ENCODE measurements around the gene LAMA5.

LAMA5 gene

DNA sequence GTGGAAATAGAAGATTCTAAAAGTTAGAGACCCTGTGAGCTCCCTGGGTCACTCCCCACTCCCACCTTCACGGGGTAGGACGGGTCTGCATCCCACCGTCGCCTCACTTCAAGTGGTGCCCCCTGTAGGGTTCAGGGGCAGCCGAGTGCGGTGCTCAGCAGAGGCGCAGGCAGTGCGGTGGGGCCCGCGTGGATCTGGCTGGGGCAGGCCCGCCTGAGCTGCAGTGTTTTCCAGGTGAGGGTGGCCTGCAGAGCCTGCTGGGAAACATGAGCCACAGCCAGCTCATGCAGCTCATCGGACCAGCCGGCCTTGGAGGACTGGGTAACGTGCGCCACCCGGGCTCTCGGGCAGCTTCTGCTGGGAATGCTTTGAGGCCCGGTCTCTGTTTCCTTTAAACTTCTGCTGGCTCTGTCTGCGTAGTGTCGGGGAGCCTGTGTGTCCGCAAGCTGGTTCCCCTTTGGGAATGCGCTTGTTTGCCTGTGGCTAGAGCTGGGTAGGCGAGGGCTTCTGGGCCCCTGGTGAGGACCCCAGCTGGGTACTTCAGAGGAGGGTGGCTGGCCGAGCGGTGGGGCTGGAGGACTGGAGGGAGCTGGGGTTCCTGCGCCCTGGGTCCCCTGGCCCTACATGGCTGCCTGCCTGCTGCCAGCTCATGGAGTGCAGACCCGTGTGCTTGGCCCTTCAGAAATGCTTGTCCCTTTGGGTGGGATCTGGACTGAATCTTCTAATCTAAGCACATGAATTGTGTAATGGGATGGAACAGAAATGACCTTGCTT, 60.5 kb downstream of the LAMA5 start:
- no peak for DNase-seq (ENCODE audit: low read depth in 1 of 2, low spot score in 1 of 2)

DNA sequence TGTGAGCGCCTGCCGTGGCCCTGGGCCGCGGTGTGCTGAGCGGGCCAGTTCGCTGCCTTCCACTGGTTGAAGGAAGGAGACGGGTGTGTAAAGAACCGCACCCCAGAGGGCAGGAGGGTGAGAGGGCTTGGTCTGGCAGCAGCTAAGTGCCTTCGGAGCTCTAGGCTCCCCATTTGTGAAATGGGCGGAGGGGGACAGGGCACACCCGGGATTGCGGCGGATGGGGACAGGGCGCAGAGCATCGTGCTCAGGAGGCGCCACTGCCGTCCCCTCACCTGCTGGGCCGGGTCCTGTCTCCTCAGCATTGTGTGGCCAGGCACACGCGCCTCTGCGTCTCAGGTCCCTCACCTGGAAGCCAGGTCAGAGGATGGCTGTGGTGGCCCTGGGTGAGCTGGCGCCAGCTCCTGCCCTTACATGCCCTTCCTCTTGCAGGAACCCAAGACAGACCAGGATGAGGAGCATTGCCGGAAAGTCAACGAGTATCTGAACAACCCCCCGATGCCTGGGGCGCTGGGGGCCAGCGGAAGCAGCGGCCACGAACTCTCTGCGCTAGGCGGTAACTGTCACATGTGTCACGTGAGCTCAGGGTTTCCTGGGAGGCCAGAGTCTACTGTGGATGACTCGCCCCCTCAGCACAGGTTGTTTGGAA, 61.2 kb downstream of the LAMA5 start:
- no peak for DNase-seq (ENCODE audit: low read depth in 1 of 2, low spot score in 1 of 2)

DNA sequence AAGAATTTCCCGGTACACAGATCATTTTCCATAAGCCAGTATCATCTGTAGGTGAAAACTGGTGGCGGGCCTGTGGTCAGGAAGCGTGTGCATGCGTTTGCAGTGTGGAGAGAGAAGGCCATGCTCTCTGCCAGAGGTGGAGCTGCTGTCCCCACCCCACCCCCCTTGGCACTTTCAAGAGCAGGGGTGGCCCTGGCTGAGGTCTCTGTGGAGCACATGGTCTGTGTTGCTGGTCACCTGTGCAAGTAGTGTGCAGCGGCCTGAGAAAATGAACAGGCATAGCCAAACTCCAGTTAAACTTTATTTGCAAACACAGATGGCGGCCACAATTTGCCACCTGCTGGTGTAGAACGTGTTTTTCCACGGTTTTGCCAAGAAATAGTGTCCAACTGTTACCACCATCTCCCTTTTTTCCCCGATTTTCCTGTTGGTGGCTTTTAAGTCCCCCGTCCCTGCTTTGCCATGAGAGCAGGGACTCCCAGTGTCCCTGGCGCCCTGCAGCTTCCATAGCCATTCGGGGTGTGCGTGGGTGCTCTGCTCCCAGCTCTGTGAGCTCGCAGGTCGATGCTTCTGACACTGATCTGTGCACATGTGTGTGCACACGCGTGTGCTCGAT, 61.9 kb downstream of the LAMA5 start:
- DNase-seq (ENCODE audit: low read depth in 1 of 2, low spot score in 1 of 2), result no peak

DNA sequence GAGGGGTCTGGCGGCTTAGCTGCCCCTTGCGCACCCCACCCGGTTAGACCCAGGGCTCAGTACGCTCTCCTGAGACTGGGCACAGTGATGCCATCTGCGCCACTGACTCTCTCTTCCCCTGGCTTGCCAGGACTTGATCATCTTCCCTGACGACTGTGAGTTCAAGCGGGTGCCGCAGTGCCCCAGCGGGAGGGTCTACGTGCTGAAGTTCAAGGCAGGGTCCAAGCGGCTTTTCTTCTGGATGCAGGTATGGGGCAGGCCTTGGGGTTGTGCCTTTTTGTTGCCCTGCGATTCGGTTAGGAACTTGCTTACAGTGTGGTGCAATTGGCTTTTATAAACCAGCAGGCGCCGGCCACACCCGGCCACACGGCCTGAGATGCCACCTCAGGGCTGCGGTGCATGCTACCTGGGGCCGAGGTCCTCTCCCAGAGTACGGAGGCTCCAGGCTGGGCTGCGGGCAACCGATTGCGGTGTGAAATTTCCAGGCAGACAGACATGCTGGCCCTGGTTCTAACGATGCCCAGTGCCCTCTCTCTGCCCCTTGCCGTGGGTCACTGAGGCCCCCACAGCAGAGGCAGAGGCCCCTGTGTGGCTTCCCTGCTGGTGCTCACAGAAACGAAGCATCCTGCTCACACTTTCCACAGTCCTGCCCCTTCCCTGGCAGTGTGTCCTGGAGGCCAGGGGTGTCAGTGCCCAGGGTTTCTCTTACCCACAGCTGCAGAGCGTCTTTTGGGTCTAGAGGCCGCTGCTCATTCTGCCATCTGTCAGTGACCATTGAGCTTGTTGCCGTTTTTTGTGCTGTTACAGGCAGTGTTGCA, 62.6 kb downstream of the LAMA5 start:
- DNase-seq (ENCODE audit: low read depth in 1 of 2, low spot score in 1 of 2), result no peak

DNA sequence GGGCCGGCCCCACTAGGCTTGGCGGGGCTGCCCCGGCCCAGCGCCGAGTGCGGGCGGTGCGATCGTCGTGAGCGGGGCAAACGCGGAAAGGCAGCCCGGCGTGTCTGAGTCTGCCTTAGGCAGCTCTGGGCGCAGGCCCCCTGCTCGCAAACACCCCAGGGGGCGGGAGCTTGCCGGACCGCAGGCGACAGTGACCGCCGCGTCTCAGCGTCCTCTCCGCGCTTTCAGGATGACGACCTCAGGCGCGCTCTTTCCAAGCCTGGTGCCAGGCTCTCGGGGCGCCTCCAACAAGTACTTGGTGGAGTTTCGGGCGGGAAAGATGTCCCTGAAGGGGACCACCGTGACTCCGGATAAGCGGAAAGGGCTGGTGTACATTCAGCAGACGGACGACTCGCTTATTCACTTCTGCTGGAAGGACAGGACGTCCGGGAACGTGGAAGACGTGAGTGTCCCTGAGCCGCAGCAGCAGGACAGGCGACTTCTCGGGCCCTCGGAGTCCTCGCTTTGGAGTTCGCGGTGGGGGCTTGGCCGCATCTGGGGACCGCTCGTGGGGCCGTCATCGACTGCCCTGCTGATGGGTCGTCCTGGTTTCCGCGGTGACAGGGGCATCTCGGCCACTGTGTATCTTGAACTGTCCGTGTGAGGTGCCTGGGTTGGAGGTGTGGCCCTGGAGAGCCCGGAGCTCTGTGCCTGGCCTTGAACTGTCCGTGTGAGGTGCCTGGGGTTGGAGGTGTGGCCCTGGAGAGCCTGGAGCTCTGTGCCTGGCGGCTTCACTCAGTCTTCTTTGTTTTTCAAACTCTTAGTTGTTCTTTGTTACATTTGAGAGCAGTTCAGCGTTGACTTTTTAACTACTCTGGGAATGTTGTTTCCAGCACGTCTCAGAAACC, 63.5 kb downstream of the LAMA5 start:
- DNase-seq (ENCODE audit: low read depth in 1 of 2, low spot score in 1 of 2), result no peak

DNA sequence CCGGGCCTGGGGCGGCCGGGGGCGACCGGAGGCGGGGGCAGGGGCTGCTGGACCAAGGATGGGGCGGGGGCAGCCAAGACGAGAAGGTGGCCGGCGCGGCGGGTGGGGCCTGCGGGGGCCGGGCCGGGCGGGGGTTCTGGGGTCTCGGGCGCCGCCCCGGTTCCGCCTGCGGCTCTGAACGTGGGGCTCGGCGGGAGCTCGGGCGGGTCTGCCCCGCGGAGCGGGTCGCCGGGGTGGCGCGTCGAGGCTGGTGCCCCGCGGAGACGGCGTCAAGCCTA, 64.1 kb downstream of the LAMA5 start:
- no peak for DNase-seq (ENCODE audit: low read depth in 1 of 2, low spot score in 1 of 2)

DNA sequence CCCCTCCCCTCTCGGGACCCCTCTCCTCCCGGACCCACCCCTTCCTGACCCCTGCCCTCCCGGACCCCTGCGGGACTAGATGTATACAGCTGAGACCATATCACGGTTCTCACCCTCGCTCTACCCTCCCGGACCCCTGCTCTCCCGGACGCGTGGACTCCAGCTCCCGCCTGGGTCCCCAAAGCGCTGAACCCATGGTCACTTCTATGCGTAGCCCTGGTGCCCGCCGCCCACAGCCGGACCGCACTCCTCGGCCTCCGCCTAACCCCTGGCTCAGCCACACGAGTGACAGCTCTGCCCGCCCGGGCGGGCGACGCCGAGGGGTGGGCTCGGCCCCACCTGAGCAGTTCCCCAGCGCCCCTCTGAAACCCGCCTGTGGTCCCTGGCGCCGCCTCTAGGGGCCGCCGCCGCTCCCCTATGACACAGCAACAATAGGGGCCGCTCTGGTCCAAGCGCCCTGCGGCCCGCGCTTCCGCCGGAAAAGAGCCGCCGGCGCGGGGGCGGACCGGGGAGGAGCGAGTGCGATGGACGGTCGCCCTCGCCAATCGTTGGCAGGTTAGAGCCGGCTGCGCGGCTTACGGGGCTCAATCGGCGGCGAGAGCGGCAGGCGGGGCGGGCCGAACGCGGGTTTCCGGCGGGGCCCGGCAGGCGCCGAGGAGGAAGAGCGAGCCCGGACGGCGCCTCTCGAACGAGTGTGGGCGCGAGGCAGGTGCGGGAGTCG, 64.6 kb downstream of the LAMA5 start, which contains the start of gene ADRM1:
Gene ADRM1, plus strand, starts transcription at position 657 of the 721 bp plus-strand sequence. CDS start 572 bp downstream, outside the sequence.
- peak; percentile 86 to 96 for DNase-seq (ENCODE audit: low read depth in 1 of 2, low spot score in 1 of 2)

DNA sequence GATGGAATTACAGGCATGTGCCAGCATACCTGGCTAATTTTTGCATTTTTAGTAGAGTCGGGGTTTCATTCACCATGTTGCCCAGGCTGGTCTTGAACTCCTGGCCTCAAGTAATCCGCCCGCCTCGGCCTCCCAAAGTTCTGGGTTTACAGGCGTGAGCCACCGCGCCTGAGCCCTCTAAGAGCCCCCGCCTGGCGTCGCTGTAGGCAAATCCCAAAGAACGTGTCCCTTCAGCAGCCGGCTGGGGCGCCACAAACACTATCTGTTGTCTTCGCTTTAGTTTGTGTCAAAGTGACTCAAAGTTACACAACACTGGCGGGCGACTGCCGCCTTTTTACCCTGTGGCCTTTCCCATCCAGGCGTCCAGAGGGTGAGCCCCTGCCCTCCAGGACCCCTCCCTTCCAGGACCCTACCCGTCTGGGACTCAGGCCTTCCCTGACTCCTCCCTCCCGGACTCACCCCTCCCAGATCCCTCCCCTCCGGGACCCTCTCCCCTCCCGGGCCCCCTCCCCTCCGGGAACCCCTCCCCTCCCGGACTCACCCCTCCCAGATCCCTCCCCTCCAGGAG, 65.3 kb downstream of the LAMA5 start:
- peak; percentile 75 to 77 for DNase-seq (ENCODE audit: low read depth in 1 of 2, low spot score in 1 of 2)

DNA sequence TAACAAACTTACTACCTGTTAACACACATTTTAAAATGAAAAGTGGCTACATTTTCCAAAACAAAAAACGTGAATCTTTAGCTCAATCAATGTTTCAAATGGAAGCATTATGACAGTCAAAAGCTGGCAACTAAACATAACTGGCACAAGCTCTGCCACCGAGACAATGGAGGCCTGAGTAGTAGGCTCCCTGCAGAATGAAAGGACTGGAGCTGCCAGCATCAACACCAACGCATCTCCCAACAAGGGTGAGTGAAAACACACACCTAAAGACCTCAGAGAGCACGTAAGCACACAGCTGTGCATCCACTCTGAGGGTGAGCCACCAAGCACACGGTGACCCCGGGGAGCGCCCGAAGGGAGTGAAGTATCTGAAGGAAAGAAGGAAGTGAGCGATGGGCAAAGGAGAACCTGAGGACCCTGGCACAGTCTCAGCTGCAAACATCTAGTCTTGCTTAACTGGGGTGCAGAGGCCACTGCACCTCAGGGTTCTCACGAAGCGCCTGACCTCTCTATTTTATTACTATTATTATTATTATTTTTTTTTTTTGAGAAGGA, 65.9 kb downstream of the LAMA5 start:
- no peak for DNase-seq (ENCODE audit: low read depth in 1 of 2, low spot score in 1 of 2)

DNA sequence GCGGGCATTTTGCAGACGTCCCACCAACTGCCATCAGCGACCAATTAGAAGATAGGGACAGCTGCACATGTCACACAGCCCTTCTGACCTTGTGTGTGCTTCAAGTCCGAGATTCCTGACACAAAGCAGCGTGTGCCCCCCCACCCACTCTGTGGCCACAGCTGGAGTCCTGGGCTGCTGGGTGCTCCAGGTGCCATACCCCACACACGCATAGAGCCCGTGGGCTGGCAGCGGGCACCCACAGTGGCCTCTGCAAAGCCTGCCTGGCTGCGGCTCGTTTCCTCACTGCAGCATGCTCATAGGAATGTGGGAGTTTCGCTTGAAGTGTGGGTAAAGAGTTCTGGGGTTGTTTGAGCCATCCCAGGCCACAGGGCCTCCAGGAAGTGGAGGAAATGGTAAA, 66.8 kb downstream of the LAMA5 start:
- DNase-seq (ENCODE audit: low read depth in 1 of 2, low spot score in 1 of 2), result no peak

DNA sequence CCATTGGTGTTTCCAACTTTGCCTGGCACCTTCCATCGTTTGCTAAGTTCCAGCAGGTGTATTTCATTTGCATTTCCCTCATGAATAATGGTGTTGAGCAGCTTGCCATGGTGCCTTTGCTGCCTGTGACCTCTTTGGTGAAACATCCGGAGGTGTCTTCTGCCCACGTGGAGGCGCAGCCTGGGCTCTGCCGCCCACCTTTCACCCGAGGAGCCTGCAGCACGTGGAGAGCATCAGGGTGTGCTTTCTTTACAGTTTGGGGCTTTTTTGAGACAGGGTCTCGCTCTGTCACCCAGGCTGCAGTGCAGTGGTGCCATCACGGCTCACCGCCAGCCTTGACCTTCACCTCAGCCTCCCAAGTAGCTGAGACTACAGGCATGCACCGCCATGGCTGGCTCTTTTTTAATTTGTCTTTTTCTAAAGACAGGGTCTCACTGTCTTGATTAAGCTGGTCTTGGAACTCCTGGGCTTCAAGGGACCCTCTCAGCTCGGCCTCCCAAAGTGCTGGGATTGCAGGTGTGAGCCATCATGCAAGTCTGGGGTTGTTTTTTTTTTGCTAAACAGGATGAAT, 67.4 kb downstream of the LAMA5 start:
- no peak for DNase-seq (ENCODE audit: low read depth in 1 of 2, low spot score in 1 of 2)

DNA sequence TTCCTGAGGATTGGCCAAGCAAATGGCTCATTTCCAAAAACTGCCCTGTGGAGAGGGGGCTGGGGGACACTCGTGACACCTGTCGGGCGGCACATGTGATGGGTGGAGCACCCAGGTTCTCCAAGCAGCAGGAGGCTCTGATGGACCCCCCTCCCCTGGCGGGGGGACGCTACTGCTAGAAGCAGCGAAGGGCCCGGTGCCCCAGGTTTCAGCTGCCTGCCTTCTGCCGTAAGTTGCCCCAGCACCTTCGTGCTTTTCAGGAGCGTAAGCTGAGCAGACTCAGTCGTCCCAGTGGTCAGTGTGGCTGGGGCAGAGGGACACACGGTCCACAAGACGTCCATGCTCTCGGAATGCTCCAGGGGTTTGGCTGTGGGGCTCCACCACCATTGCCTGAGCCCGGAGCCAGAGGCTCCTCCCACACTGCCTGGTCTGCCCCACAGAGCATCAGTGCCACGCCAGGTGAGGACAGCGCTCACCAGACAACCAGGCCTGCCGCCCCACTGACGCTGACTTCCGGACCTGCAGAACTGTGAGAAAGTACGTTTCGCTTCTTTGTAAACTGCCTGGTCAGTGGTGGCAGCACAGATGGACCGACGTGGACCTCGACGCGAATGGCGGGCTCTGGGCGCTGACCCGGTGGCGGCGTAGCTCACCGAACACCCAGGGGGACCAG, 68.4 kb downstream of the LAMA5 start:
- no peak for DNase-seq (ENCODE audit: low read depth in 1 of 2, low spot score in 1 of 2)

DNA sequence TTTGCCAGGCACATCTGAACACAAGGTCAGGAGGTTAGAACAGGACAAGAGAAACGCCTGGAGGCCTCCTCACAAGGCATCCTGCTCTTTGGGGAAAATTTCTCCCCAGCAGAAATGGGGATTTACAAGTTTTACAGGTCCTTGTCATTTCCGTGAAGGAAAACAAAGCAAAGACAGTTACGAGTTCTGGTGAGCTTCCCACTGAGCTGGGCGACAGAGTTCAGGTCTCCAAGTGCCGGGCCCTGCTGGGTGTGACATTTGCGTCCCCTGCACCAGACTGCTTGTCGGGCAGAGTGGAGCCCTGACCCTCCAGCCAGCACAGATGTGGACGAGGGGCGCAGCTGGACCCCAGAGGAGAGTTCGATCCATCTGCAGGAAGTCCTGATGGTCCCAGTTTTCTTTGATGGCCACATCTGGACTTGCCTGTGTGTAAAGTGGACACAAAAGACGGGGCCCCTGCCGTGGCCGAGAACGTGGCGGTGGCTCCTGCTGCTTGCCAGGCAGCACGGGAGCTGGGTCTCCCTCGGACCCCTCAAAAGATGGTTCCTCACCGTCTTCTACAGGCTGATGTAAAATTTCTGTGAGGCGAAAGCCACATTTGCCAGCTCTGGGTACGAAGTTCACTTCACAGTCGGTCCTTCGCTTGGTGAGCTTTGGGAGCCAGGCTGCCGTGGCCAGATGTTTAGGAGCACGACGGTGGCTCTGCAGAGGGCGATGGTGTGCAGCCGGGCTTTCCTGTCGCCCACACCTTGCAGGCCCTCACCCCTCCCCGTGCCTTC, 69.5 kb downstream of the LAMA5 start:
- DNase-seq (ENCODE audit: low read depth in 1 of 2, low spot score in 1 of 2), result no peak

DNA sequence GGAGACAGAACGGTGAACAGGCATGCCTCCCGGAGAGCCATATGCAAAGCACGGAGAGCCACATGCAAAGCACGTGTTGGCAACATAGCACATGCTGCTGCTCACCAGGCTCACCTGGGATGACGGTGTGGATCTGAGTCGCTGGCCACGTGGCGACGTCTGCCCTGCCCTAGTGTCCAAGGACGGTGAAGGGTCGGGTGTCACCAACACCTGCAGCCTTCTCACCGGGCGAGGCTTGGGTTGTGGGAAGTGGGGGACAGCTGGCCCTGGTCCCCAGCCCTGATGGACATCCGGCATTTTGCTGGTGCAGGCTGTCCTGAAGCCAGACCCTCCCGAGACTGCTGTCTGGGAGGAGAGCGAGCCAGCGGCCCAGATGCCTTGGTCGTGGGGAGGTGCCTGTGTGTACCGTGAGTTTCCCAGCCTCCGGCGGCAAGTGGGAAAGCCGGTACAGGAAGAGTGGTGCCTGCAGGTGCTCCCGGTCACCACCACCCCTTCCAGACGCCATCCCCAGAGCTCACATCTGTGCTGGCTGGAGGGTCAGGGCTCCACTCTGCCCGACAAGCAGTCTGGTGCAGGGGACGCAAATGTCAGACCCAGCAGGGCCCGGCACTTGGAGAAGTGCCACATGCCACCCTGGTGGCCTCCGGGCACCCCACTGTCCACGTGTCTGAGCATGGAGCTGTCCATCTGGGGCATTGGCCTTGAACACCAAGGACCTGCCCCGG, 70.2 kb downstream of the LAMA5 start:
- DNase-seq (ENCODE audit: low read depth in 1 of 2, low spot score in 1 of 2), result no peak

DNA sequence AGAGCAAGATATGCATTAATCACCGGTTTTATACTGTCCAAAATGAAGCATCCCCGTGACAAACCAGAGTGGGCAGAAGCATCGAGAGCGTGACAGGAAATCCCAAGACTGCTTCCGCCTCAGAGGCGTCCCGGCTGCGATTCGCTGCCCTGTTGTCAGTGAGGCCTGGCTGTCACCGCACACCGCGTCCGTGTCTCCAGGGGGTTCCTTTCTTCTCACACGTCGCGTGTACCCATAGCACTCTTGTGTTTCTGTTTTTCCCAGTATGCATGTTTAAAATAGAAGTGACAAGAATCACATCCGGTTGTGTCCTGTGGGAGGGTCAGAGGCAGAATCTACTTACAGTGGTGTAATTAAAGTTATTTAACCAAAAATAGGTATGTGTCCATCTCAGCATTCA, 72.6 kb downstream of the LAMA5 start:
- no peak for DNase-seq (ENCODE audit: low read depth in 1 of 2, low spot score in 1 of 2)

DNA sequence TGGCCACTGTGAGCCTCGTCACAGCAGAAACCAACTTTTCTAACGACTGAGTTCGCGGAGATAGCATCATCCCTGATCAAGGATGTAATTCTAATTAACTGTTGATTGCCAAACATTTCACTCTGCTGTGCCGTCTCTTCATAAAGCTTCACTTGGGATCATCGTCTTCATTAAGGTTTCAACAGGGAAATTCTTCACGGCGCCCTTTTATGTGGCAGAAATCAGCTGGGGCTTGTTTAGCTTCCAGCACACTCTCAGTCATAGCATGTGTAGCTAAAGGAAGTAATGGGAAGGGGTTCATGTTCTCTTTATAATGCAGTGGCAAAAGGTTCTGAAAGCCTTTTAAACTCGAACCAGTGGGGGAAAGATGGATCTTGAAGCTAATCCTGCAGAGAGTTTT, 73.2 kb downstream of the LAMA5 start:
- no peak for DNase-seq (ENCODE audit: low read depth in 1 of 2, low spot score in 1 of 2)
